A549 (cell line): ENCODE measurements around the gene PLD5.

Experiments
- CTCF ChIP-seq: fragments of >200 bp; sonication (Bioruptor Twin); formaldehyde crosslinking; IDR thresholded peaks from 3 replicates; pipeline ENCODE4 v1.5.1; 2016
- EP300 ChIP-seq, 2 experiments: fragments of >200 bp; sonication (Bioruptor Twin); formaldehyde crosslinking; IDR thresholded peaks; 2 replicates in 1 of 2; 3 replicates in 1 of 2; pipeline ENCODE4 v1.6.1; 2016 to 2017
- HDAC2 ChIP-seq: fragments of 200-600 bp; sonication (generic); IDR thresholded peaks from 2 replicates; pipeline ENCODE4 v1.6.1; 2016
- HOXA7 ChIP-seq: fragments of 250-450 bp; sonication (Bioruptor Pico); IDR thresholded peaks from 2 replicates; pipeline ENCODE4 v1.5.0; 2020; ENCODE audit warnings: mild to moderate bottlenecking, moderate library complexity
- JUN ChIP-seq, 2 experiments: fragments of >200 bp; sonication (Bioruptor Twin); formaldehyde crosslinking; IDR thresholded peaks; 2 replicates in 1 of 2; 3 replicates in 1 of 2; pipeline ENCODE4 v1.6.1; 2016 to 2017
- MAFK ChIP-seq: fragments of 450-650 bp; IDR thresholded peaks from 2 replicates; pipeline ENCODE4 v1.6.1; 2014; ENCODE audit not compliant: partially characterized antibody
- NPAS2 ChIP-seq: fragments of 250-450 bp; sonication (Bioruptor Pico); IDR thresholded peaks from 2 replicates; pipeline ENCODE4 v1.8.0; 2022; ENCODE audit warnings: mild to moderate bottlenecking, moderate library complexity, borderline replicate concordance
- POLR2A ChIP-seq: IDR thresholded peaks from 2 replicates; pipeline ENCODE4 v1.6.1; 2012; ENCODE audit warnings: mild to moderate bottlenecking, low read length
- TF ChIP-seq, protein P1 (sequence below): fragments of 450-650 bp; IDR thresholded peaks from 2 replicates; pipeline ENCODE4 v1.6.1; 2014; ENCODE audit warnings: antibody characterized with exemption

- TF ChIP-seq EP300 (IDR thresholded peaks at IDR 0.05) (no peak), JUN (IDR thresholded peaks at IDR 0.05) (no peak), CTCF (no peak), NPAS2 (no peak), HDAC2 (no peak), MAFK (no peak), POLR2A (no peak), HOXA7 (CRISPR knock-in tag) (no peak)
- TF ChIP-seq, protein P1, sequence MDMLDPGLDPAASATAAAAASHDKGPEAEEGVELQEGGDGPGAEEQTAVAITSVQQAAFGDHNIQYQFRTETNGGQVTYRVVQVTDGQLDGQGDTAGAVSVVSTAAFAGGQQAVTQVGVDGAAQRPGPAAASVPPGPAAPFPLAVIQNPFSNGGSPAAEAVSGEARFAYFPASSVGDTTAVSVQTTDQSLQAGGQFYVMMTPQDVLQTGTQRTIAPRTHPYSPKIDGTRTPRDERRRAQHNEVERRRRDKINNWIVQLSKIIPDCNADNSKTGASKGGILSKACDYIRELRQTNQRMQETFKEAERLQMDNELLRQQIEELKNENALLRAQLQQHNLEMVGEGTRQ = no peak; the same call in 1 of the 2 replicates
Observed at GRCh38 chr1:242468784-242469183, 55.7 kb downstream of the PLD5 start.
